ENCODE results near the gene MAP3K1.
A peak's percentile ranks its signal among the peaks of the same experiment; 100 is the strongest.

Gene MAP3K1

DNA sequence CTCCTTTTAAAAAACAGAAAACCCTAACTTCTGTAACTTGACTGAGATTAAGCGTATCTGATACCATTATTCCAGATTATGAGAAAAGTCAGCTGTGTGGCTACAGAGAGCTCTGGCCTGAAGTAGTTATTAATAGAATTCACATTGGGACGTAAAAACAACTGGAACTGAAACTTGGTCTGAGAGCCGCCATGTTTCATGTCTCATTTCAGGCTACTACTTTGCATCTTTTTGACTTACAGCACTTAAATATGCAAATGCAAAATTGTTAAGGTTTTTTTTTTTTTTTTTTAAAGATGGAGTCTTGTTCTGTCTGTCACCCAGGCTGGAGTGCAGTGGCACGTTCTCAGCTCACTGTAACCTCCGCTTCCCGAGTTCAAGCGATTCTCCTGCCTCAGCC, 25.2 kb downstream of the MAP3K1 start (continued):
- no peak for TF ChIP-seq ZNF302 (tag by site-specific recombination; IDR thresholded peaks at IDR 0.05; ENCODE audit: low read depth)

GRCh38 chr5:56845277-56845676, 29.9 kb downstream of the MAP3K1 start:
- H3K27ac ChIP-seq (ENCODE audit: extremely low read depth, low read depth, low read length) = no peak overlapping the region
- no peaks in the 10 kb centered on the region for H3K36me3 ChIP-seq (ENCODE audit: control insufficient read depth in 2 of 2, insufficient read depth in 1 of 2, low read length in 2 of 2)
- no peaks in the 10 kb centered on the region for H3K9me3 ChIP-seq (ENCODE audit: control insufficient read depth, insufficient read depth, low read depth, low read length)
- no peak overlapping the region for H3K4me3 ChIP-seq (ENCODE audit: low read depth, low read length)
- no peak for TF ChIP-seq ZNF664 (tag by site-specific recombination; IDR thresholded peaks at IDR 0.05)
- no peak for TF ChIP-seq SETDB1 (IDR thresholded peaks at IDR 0.05; ENCODE audit: insufficient read length, low read length)
- no peak for TF ChIP-seq ZNF214 (tag by site-specific recombination; IDR thresholded peaks at IDR 0.05; ENCODE audit: borderline replicate concordance)
- no peak for TF ChIP-seq GLIS1 (tag by site-specific recombination; IDR thresholded peaks at IDR 0.05)
- TF ChIP-seq ZBTB17 (tag by site-specific recombination; IDR thresholded peaks at IDR 0.05) = no peak
- TF ChIP-seq ZNF626 (tag by site-specific recombination; IDR thresholded peaks at IDR 0.05) = no peak
- no peak for TF ChIP-seq HOXA7 (CRISPR knock-in tag; IDR thresholded peaks at IDR 0.05; ENCODE audit: borderline replicate concordance)
- no peak for TF ChIP-seq ZNF248 (tag by site-specific recombination; IDR thresholded peaks at IDR 0.05)
- TF ChIP-seq BCL11A (tag by site-specific recombination; IDR thresholded peaks at IDR 0.05; ENCODE audit: low read depth) = no peak
- no peak for TF ChIP-seq KLF8 (tag by site-specific recombination; IDR thresholded peaks at IDR 0.05)
- no peak for TF ChIP-seq ZFHX2 (tag by site-specific recombination; conservative IDR thresholded peaks at IDR 0.05)
- no peak for TF ChIP-seq ZBTB1 (tag by site-specific recombination; IDR thresholded peaks at IDR 0.05)
- no peak for TF ChIP-seq ZNF530 (tag by site-specific recombination; IDR thresholded peaks at IDR 0.05; ENCODE audit: low read depth)
- no peak for TF ChIP-seq ZNF132 (tag by site-specific recombination; IDR thresholded peaks at IDR 0.05; ENCODE audit: borderline replicate concordance)
- no peak for TF ChIP-seq ZNF221 (tag by site-specific recombination; IDR thresholded peaks at IDR 0.05; ENCODE audit: borderline replicate concordance)
- no peak for TF ChIP-seq ZNF157 (tag by site-specific recombination; IDR thresholded peaks at IDR 0.05)
- no peak for TF ChIP-seq YY1 (tag by site-specific recombination; IDR thresholded peaks at IDR 0.05)
- TF ChIP-seq ZNF280D (tag by site-specific recombination; IDR thresholded peaks at IDR 0.05) = no peak
- TF ChIP-seq SALL2 (tag by site-specific recombination; IDR thresholded peaks at IDR 0.05; ENCODE audit: borderline replicate concordance) = no peak
- TF ChIP-seq ZNF639 (tag by site-specific recombination; IDR thresholded peaks at IDR 0.05) = no peak
- peaks cover 6% of the 10 kb centered on the region; the same call in 1 of the 2 replicates for H3K4me1 ChIP-seq (ENCODE audit: control insufficient read depth, insufficient read depth, low read length)
- ChIA-PET POLR2A (no interaction called here), CTCF (interaction anchor here (1.0 kb wide), 1 partner anchor 574 kb away, joined by 3 read pairs; no protein-coding TSS in a partner anchor)

- ChIA-PET CTCF (no interaction called here), POLR2A (no interaction called here)
- Histone ChIP-seq H3K4me3 (ENCODE audit: low read depth, low read length) (no peak overlapping the region), H3K9me3 (ENCODE audit: control insufficient read depth, insufficient read depth, low read depth, low read length) (no peaks in the 10 kb centered on the region), H3K4me1 (ENCODE audit: control insufficient read depth, insufficient read depth, low read length) (peaks cover 6% of the 10 kb centered on the region; the same call in 1 of the 2 replicates), H3K27ac (ENCODE audit: extremely low read depth, low read depth, low read length) (no peak overlapping the region), H3K36me3 (ENCODE audit: control insufficient read depth in 2 of 2, insufficient read depth in 1 of 2, low read length in 2 of 2) (no peaks in the 10 kb centered on the region)
- no peak for TF ChIP-seq ZNF623 (tag by site-specific recombination; IDR thresholded peaks at IDR 0.05)
- 0 out of 2 replicates have a peak, but pooled peaks have one; percentile 56 for TF ChIP-seq PRDM6 (tag by site-specific recombination; IDR thresholded peaks at IDR 0.05)
- TF ChIP-seq ZNF600 (tag by site-specific recombination; IDR thresholded peaks at IDR 0.05) = 0 out of 2 replicates have a peak, but pooled peaks have one; percentile 14
Measured at GRCh38 chr5:56845904-56846480, 30.6 kb downstream of the MAP3K1 start.
